ENCODE data around the gene COL27A1. TPM values are rescaled to one million over a fixed set of nuclear protein-coding genes. Genes with fewer than 3 reads are reported as not detected.

Gene COL27A1
- total RNA-seq, 2 experiments from 2014 or later: 8.4 to 9.7 TPM

DNA sequence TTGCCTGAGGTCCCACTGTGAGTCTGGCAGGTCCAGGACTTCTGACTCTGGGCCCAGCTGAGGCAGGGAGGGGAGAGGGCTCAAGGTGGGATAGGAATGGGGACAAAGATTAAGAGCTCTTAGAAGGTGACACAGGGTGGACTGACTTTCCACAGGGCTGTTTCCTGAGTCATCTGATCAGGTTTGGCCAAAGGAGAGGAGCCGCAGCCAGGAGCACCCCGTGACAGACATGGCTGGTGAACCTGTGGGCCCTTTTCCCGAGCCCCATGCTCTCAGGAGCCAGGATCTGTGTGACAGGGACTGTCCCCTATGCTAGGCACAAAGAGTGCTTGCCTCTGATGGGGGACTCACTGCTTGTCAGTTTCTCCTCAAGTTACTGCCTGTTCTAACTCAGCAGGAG is 37.8 kb downstream of the COL27A1 start:
- TF ChIP-seq, protein P1, sequence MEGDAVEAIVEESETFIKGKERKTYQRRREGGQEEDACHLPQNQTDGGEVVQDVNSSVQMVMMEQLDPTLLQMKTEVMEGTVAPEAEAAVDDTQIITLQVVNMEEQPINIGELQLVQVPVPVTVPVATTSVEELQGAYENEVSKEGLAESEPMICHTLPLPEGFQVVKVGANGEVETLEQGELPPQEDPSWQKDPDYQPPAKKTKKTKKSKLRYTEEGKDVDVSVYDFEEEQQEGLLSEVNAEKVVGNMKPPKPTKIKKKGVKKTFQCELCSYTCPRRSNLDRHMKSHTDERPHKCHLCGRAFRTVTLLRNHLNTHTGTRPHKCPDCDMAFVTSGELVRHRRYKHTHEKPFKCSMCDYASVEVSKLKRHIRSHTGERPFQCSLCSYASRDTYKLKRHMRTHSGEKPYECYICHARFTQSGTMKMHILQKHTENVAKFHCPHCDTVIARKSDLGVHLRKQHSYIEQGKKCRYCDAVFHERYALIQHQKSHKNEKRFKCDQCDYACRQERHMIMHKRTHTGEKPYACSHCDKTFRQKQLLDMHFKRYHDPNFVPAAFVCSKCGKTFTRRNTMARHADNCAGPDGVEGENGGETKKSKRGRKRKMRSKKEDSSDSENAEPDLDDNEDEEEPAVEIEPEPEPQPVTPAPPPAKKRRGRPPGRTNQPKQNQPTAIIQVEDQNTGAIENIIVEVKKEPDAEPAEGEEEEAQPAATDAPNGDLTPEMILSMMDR (IDR thresholded peaks at IDR 0.05): no peak
- H3K4me1 Mint-ChIP-seq (ENCODE audit: low read depth): no peaks in the 10 kb centered on the region
- H3K9me3 Mint-ChIP-seq: peaks cover 6% of the 10 kb centered on the region
- no peak overlapping the region for H3K27ac Mint-ChIP-seq
- peaks cover 4% of the 10 kb centered on the region for H3K27me3 Mint-ChIP-seq
- no peak for DNase-seq
- no peak for ATAC-seq
- CTCF ChIA-PET: no interaction called here
- no peak overlapping the region for H3K4me3 Mint-ChIP-seq
- no peaks in the 10 kb centered on the region for H3K36me3 Mint-ChIP-seq (ENCODE audit: low read depth)
- POLR2A ChIA-PET: no interaction called here
- intact Hi-C loops (cut with micrococcal nuclease): no loop called here

DNA sequence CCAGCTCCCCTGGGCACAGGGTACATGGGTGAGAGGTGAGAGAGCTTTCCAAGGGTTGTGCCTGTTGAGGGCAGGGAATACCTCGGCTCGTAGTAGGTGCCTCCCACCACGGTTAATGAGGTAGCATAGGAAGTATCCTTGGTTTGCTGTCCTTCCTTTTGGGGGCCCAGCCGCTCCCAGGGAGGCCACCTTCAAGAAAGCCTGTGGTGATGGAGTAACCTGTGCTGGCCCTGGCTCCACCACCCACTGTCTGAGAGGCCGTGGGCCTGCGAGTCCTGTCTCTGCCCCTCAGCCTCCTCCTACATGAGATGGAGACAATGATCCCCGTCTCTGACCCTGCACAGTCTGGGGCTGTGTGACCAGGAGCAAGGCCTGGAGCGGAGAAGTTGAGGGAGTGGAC is 40.8 kb downstream of the COL27A1 start:
- ChIA-PET CTCF (no interaction called here), POLR2A (no interaction called here)
- Mint-ChIP-seq H3K4me3 (no peak overlapping the region), H3K36me3 (ENCODE audit: low read depth) (no peaks in the 10 kb centered on the region), H3K27me3 (peaks cover 4% of the 10 kb centered on the region), H3K27ac (no peak overlapping the region), H3K4me1 (ENCODE audit: low read depth) (no peaks in the 10 kb centered on the region), H3K9me3 (no peaks in the 10 kb centered on the region)
- TF ChIP-seq, protein P1 (IDR thresholded peaks at IDR 0.05): no peak
- intact Hi-C loops (cut with micrococcal nuclease): no loop called here
- no peak for DNase-seq
- no peak for ATAC-seq

DNA sequence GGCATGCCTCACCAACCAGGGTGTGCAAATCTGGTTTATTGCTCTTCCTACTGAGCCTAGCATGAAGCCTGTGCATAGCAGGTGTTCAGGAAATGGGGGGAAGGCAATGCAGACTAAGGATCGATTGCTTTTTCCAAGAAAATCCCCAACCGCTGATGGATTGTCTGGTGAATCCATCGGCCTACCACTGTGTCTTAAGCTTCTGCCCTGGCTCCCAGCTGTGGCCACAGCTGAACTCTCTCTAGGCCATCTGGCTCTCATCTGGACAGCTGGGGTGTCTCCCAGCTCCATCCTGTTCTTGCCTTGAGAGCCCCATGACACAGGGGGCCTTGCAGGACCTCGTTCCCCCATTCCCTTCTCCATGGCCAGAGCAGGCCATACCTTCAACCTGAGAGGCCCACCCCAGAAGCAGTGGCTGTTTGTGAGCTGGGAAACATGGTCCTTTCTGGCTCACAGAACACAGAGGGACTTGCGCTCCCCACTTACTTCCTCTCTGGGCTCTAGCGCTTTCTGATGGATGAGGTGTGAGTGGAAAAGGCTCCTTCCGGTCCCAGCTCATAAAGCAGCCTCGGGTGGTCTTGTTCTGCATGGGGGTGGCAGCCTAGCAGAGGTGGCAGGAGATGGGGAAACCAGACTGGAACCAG is 41.8 kb downstream of the COL27A1 start:
- no peak overlapping the region for H3K4me3 Mint-ChIP-seq
- no peaks in the 10 kb centered on the region for H3K4me1 Mint-ChIP-seq (ENCODE audit: low read depth)
- no peaks in the 10 kb centered on the region for H3K9me3 Mint-ChIP-seq
- ATAC-seq: no peak
- H3K27ac Mint-ChIP-seq: no peak overlapping the region
- TF ChIP-seq, protein P1 (IDR thresholded peaks at IDR 0.05): no peak
- H3K27me3 Mint-ChIP-seq: peaks cover 4% of the 10 kb centered on the region
- POLR2A ChIA-PET: interaction anchor here (1.1 kb wide), 1 partner anchor 20 kb away, joined by 4 read pairs; no protein-coding TSS in a partner anchor
- DNase-seq: no peak
- CTCF ChIA-PET: interaction anchor here (1.1 kb wide), 1 partner anchor 94 kb away, joined by 5 read pairs; no protein-coding TSS in a partner anchor
- intact Hi-C loops (cut with micrococcal nuclease): no loop called here
- no peaks in the 10 kb centered on the region for H3K36me3 Mint-ChIP-seq (ENCODE audit: low read depth)

GRCh38 chr9:114198249-114199040 is 43.1 kb downstream of the COL27A1 start:
- DNase-seq: no peak

More at GRCh38 chr9:114198249-114199040, 43.1 kb downstream of the COL27A1 start:
- ATAC-seq: no peak
- Mint-ChIP-seq H3K27ac (no peak overlapping the region), H3K36me3 (ENCODE audit: low read depth) (no peaks in the 10 kb centered on the region), H3K4me1 (ENCODE audit: low read depth) (no peaks in the 10 kb centered on the region), H3K4me3 (no peak overlapping the region), H3K27me3 (peaks cover 4% of the 10 kb centered on the region), H3K9me3 (no peaks in the 10 kb centered on the region)
- intact Hi-C loops (cut with micrococcal nuclease): no loop called here
- CTCF ChIA-PET: interaction anchor here (0.9 to 1.1 kb wide), 3 partner anchors 24 to 116 kb away, joined by 3 to 5 read pairs (median 4); no protein-coding TSS in a partner anchor
- TF ChIP-seq, protein P1 (IDR thresholded peaks at IDR 0.05): no peak
- POLR2A ChIA-PET: interaction anchor here (1.0 to 1.1 kb wide), 2 partner anchors 18 to 21 kb away, joined by 3 to 4 read pairs; no protein-coding TSS in a partner anchor
